Gastrocnemius medialis (tissue), 4 donors: ENCODE measurements around the gene ACSL5.

Experiments used
- POLR2A ChIP-seq, 2 donors: fragments of 450-650 bp; IDR thresholded peaks; one replicate each; pipeline ENCODE4 v1.6.1; 2017; ENCODE audit warnings: antibody characterized with exemption in 2 of 2, mild to moderate bottlenecking in 2 of 2, moderate library complexity in 2 of 2
- TF ChIP-seq, protein P1 (sequence below), 5 experiments: fragments of 450-650 bp in 3 of 5; fragments of 200-600 bp in 2 of 5; sonication (generic) in 2 of 5; IDR thresholded peaks in 4 of 5; conservative IDR thresholded peaks in 1 of 5; 1 replicate in 4 of 5; 2 replicates in 1 of 5; pipeline ENCODE4 v1.5.1; 2016 to 2019; ENCODE audit warnings: antibody characterized with exemption in 5 of 5, mild to moderate bottlenecking in 3 of 5, moderate library complexity in 3 of 5

- TF ChIP-seq, protein P1, sequence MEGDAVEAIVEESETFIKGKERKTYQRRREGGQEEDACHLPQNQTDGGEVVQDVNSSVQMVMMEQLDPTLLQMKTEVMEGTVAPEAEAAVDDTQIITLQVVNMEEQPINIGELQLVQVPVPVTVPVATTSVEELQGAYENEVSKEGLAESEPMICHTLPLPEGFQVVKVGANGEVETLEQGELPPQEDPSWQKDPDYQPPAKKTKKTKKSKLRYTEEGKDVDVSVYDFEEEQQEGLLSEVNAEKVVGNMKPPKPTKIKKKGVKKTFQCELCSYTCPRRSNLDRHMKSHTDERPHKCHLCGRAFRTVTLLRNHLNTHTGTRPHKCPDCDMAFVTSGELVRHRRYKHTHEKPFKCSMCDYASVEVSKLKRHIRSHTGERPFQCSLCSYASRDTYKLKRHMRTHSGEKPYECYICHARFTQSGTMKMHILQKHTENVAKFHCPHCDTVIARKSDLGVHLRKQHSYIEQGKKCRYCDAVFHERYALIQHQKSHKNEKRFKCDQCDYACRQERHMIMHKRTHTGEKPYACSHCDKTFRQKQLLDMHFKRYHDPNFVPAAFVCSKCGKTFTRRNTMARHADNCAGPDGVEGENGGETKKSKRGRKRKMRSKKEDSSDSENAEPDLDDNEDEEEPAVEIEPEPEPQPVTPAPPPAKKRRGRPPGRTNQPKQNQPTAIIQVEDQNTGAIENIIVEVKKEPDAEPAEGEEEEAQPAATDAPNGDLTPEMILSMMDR (IDR thresholded peaks at IDR 0.05 in 4 of 5, conservative IDR thresholded peaks at IDR 0.05 in 1 of 5): no peak
- TF ChIP-seq POLR2A (IDR thresholded peaks at IDR 0.05): no peak
These were observed 11.8 kb upstream of the ACSL5 start for GRCh38 chr10:112361951-112362751.
